Type B pancreatic cell (in vitro differentiated cells): ENCODE results near the gene PACS2. TPM values are rescaled to one million over a fixed set of nuclear protein-coding genes. Genes with fewer than 3 reads are reported as not detected.
"Not testable (repeated sequence)": the region's sequence is repeated elsewhere in the genome, so short reads cannot be mapped to it uniquely, and the experiment has no call there.

ENCODE experiments used
- DNase-seq: peaks from one replicate; pipeline ENCODE4 v3.0.0; 2021; ENCODE audit warnings: mixed read lengths; ENCODE audit not compliant: unreplicated experiment; ENCODE audit errors: extremely low spot score
- H3K27ac Mint-ChIP-seq: 2 replicates; pipeline ENCODE4 v1.8.0; 2021; ENCODE audit warnings: mild to moderate bottlenecking, mixed read lengths
- H3K27me3 Mint-ChIP-seq: 2 replicates; pipeline ENCODE4 v1.8.0; 2021; ENCODE audit warnings: mixed read lengths
- H3K36me3 Mint-ChIP-seq: 2 replicates; pipeline ENCODE4 v1.8.0; 2021; ENCODE audit warnings: mixed read lengths
- H3K4me1 Mint-ChIP-seq: one replicate; pipeline ENCODE4 v1.8.0; 2021; ENCODE audit warnings: mixed read lengths; ENCODE audit not compliant: unreplicated experiment
- H3K4me3 Mint-ChIP-seq: 2 replicates; pipeline ENCODE4 v1.8.0; 2021; ENCODE audit warnings: mild to moderate bottlenecking, mixed read lengths
- H3K9me3 Mint-ChIP-seq: 2 replicates; pipeline ENCODE4 v1.8.0; 2021; ENCODE audit warnings: mixed read lengths
- CTCF ChIP-seq: fragments of 200-600 bp; sonication (generic); conservative IDR thresholded peaks from 2 replicates; pipeline ENCODE4 v1.5.0; 2021; ENCODE audit warnings: antibody characterized with exemption, mild to moderate bottlenecking
- total RNA-seq: library from RNA; stranded (reverse); gene quantifications from 2 replicates; pipeline ENCODE4 v1.2.1, GENCODE V29; 2021; ENCODE audit warnings: low replicate concordance

PACS2 gene
- total RNA-seq, 1 donor from 2014 or later, result 101 TPM

GRCh38 chr14:105272623-105273022 lies 41.9 kb upstream of the PACS2 start:
- peak overlapping the region; percentile 82 for H3K27ac Mint-ChIP-seq
- H3K4me1 Mint-ChIP-seq, result peaks cover 9% of the 10 kb centered on the region

DNA sequence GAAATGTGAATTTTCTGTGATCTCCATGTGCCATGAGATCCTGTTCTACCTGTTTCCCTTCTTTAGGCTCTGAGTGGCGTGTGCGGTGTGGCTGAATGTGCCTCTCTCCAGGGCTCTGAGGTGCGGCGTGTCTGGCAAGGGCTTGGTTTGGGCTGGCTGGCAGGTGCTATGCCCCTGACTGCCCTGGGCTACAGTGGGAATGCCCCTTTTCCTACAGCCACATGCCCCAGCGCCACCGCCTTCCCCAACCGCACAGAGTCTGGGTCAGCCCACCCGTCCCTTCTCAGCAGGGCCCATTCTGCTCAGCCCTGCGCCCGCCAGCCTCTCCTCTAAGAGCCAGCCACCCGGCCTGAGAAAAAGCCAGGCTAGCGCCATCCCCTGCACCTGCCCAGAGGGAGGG lies 41.5 kb upstream of the PACS2 start:
- Mint-ChIP-seq H3K27me3 (no peaks in the 10 kb centered on the region), H3K9me3 (no peaks in the 10 kb centered on the region), H3K36me3 (no peaks in the 10 kb centered on the region), H3K27ac (peak overlapping the region; percentile 82), H3K4me3 (peak overlapping the region; percentile 31), H3K4me1 (peaks cover 9% of the 10 kb centered on the region)
- no peak for TF ChIP-seq CTCF
- DNase-seq, result no peak

More at GRCh38 chr14:105272623-105273022, 41.9 kb upstream of the PACS2 start:
- Mint-ChIP-seq H3K27me3 (no peaks in the 10 kb centered on the region), H3K4me3 (peak overlapping the region; percentile 31), H3K9me3 (no peaks in the 10 kb centered on the region), H3K36me3 (no peaks in the 10 kb centered on the region)
- TF ChIP-seq CTCF, result no peak
- DNase-seq, result no peak

GRCh38 chr14:105274637-105275036 lies 39.9 kb upstream of the PACS2 start:
- no peaks in the 10 kb centered on the region for H3K36me3 Mint-ChIP-seq
- peaks cover 9% of the 10 kb centered on the region for H3K4me1 Mint-ChIP-seq
- no peak for DNase-seq
- no peaks in the 10 kb centered on the region for H3K27me3 Mint-ChIP-seq
- no peak overlapping the region for H3K4me3 Mint-ChIP-seq
- no peak for TF ChIP-seq CTCF
- peak overlapping the region; percentile 31 for H3K27ac Mint-ChIP-seq
- no peaks in the 10 kb centered on the region for H3K9me3 Mint-ChIP-seq

GRCh38 chr14:105275267-105275946 lies 39.1 kb upstream of the PACS2 start:
- H3K9me3 Mint-ChIP-seq, result no peaks in the 10 kb centered on the region
- H3K27ac Mint-ChIP-seq, result peak overlapping the region; percentile 31
- H3K36me3 Mint-ChIP-seq, result no peaks in the 10 kb centered on the region
- H3K27me3 Mint-ChIP-seq, result no peaks in the 10 kb centered on the region
- DNase-seq, result no peak
- no peak for TF ChIP-seq CTCF
- H3K4me3 Mint-ChIP-seq, result no peak overlapping the region
- H3K4me1 Mint-ChIP-seq, result peaks cover 9% of the 10 kb centered on the region

DNA sequence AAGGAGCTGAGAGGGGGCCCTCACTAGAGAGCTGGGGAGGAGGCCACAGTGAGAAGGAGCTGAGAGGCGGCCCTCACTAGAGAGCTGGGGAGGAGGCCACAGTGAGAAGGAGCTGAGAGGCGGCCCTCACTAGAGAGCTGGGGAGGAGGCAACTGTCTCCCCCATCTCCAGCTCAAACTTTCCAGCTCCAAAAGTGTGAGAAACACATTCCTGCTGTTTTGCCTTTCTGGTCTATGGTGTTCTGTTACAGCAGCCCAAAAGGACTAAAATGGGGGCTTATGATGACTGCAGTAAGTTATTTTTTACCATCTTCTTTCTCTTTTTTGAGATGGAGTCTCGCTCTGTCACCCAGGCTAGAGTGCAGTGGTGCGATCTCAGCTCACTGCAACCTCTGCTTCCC lies 37.1 kb upstream of the PACS2 start:
- H3K27ac Mint-ChIP-seq, H3K27me3 Mint-ChIP-seq: not testable (repeated sequence)
- H3K4me1 Mint-ChIP-seq, result peaks cover 18% of the 10 kb centered on the region

GRCh38 chr14:105279642-105280361 lies 34.7 kb upstream of the PACS2 start:
- H3K4me3 Mint-ChIP-seq, result no peak overlapping the region
- no peak overlapping the region for H3K27ac Mint-ChIP-seq
- DNase-seq, result no peak
- H3K27me3 Mint-ChIP-seq, result no peaks in the 10 kb centered on the region
- peaks cover 14% of the 10 kb centered on the region for H3K4me1 Mint-ChIP-seq
- H3K36me3 Mint-ChIP-seq, result no peaks in the 10 kb centered on the region
- H3K9me3 Mint-ChIP-seq, result no peaks in the 10 kb centered on the region
- TF ChIP-seq CTCF, result no peak

More for the DNA sequence above, 37.1 kb upstream of the PACS2 start:
- not testable (repeated sequence) for H3K9me3 Mint-ChIP-seq, H3K4me3 Mint-ChIP-seq, H3K36me3 Mint-ChIP-seq, DNase-seq
